ENCODE data around the gene CUEDC1.

The CUEDC1 gene

GRCh38 chr17:57955183-57955931, at the start of gene CUEDC1:
TSS of gene CUEDC1 (minus strand) at chr17:57955412. CDS start at chr17:57885564, 69,848 bp downstream.
- peak; percentile 34 for TF ChIP-seq CTCF (IDR thresholded peaks at IDR 0.05; ENCODE audit: control extremely low read depth, extremely low read depth, low read depth, missing control alignments)
- POLR2A ChIA-PET, result no interaction called here
- CTCF ChIA-PET, result interaction anchor here (0.8 to 6.5 kb wide), 19 partner anchors 8 to 97 kb away, joined by 3 to 33 read pairs (median 6); no protein-coding TSS in a partner anchor
- DNase-seq (ENCODE audit: extremely low spot score), result peak; percentile 83

GRCh38 chr17:58004060-58004459, 48.8 kb upstream of the CUEDC1 start:
- ChIA-PET CTCF (interaction anchor here (16.6 kb wide), 1 partner anchor 144 kb away, joined by 478 read pairs; the partner anchor contains the start of gene MRPS23), POLR2A (no interaction called here)
- no peak for TF ChIP-seq CTCF (IDR thresholded peaks at IDR 0.05; ENCODE audit: control extremely low read depth, extremely low read depth, low read depth, missing control alignments)
- no peak for DNase-seq (ENCODE audit: extremely low spot score)

GRCh38 chr17:58002973-58003372, 47.8 kb upstream of the CUEDC1 start:
- DNase-seq (ENCODE audit: extremely low spot score), result no peak
- CTCF ChIA-PET, result interaction anchor here (0.7 to 16.6 kb wide), 4 partner anchors 11 to 143 kb away, joined by 3 to 478 read pairs (median 4); partner anchors contain the start of gene MRPS23
- no peak for TF ChIP-seq CTCF (IDR thresholded peaks at IDR 0.05; ENCODE audit: control extremely low read depth, extremely low read depth, low read depth, missing control alignments)
- POLR2A ChIA-PET, result interaction anchor here (1.1 kb wide), 1 partner anchor 80 kb away, joined by 3 read pairs; the partner anchor contains the start of gene DYNLL2

- DNase-seq (ENCODE audit: extremely low spot score), result no peak
- TF ChIP-seq CTCF (IDR thresholded peaks at IDR 0.05; ENCODE audit: control extremely low read depth, extremely low read depth, low read depth, missing control alignments), result no peak
- ChIA-PET POLR2A (interaction anchor here (1.1 kb wide), 1 partner anchor 81 kb away, joined by 3 read pairs; the partner anchor contains the start of gene DYNLL2), CTCF (interaction anchor here (0.7 to 16.6 kb wide), 7 partner anchors 10 to 142 kb away, joined by 3 to 478 read pairs (median 5); partner anchors contain the start of genes MRPS23 and VEZF1)
Observed at GRCh38 chr17:58002154-58002948, 47.1 kb upstream of the CUEDC1 start.

- no peak for DNase-seq (ENCODE audit: extremely low spot score)
- ChIA-PET CTCF (interaction anchor here (0.9 to 16.6 kb wide), 7 partner anchors 11 to 169 kb away, joined by 3 to 478 read pairs (median 5); partner anchors contain the start of genes MRPS23 and VEZF1), POLR2A (interaction anchor here (1.3 to 1.4 kb wide), 2 partner anchors 102 to 146 kb away, joined by 3 to 9 read pairs; no protein-coding TSS in a partner anchor)
- TF ChIP-seq CTCF (IDR thresholded peaks at IDR 0.05; ENCODE audit: control extremely low read depth, extremely low read depth, low read depth, missing control alignments), result no peak
Observed at GRCh38 chr17:58001461-58002124, 46.4 kb upstream of the CUEDC1 start.
